Prostate gland (tissue), 2 donors: ENCODE measurements around the gene SYT14.

Source experiments
- POLR2A ChIP-seq: fragments of 450-650 bp; IDR thresholded peaks from one replicate; pipeline ENCODE4 v1.6.1; 2016; ENCODE audit warnings: antibody characterized with exemption, mild to moderate bottlenecking
- TF ChIP-seq, protein P1 (sequence below), 4 experiments: fragments of 200-600 bp in 2 of 4; fragments of 450-650 bp in 2 of 4; sonication (generic) in 2 of 4; IDR thresholded peaks; 1 replicate in 3 of 4; 2 replicates in 1 of 4; pipeline ENCODE4 v1.5.1; 2016 to 2019; ENCODE audit warnings: antibody characterized with exemption in 4 of 4, mild to moderate bottlenecking in 2 of 4, moderate library complexity in 2 of 4

DNA sequence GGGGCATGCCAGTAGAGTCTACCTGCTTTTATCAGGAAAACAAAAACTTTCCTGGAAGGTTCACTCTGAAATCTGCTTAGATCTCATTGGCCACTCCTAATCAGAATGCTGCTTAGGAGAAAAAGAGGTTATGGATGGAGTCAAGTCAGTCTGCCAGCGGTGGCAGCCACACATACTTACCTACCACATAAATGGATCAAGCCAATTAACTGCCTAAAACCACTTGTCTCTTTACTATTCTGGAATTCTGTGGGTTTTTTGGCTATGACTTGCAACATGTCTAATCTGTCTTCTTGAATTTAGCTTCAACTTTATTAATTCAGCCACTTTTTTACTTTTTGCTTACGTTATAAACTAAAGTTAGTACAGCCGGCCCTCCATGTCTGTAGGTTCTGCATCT is 154.3 kb downstream of the SYT14 start:
- TF ChIP-seq, protein P1, sequence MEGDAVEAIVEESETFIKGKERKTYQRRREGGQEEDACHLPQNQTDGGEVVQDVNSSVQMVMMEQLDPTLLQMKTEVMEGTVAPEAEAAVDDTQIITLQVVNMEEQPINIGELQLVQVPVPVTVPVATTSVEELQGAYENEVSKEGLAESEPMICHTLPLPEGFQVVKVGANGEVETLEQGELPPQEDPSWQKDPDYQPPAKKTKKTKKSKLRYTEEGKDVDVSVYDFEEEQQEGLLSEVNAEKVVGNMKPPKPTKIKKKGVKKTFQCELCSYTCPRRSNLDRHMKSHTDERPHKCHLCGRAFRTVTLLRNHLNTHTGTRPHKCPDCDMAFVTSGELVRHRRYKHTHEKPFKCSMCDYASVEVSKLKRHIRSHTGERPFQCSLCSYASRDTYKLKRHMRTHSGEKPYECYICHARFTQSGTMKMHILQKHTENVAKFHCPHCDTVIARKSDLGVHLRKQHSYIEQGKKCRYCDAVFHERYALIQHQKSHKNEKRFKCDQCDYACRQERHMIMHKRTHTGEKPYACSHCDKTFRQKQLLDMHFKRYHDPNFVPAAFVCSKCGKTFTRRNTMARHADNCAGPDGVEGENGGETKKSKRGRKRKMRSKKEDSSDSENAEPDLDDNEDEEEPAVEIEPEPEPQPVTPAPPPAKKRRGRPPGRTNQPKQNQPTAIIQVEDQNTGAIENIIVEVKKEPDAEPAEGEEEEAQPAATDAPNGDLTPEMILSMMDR (IDR thresholded peaks at IDR 0.05) = no peak
- TF ChIP-seq POLR2A = no peak
